ENCODE measurements around the gene FAM163A. TPM values are rescaled to one million over a fixed set of nuclear protein-coding genes. Genes with fewer than 3 reads are reported as not detected.

Gene FAM163A
- total RNA-seq, 1 experiment from 2014 or later = not detected

DNA sequence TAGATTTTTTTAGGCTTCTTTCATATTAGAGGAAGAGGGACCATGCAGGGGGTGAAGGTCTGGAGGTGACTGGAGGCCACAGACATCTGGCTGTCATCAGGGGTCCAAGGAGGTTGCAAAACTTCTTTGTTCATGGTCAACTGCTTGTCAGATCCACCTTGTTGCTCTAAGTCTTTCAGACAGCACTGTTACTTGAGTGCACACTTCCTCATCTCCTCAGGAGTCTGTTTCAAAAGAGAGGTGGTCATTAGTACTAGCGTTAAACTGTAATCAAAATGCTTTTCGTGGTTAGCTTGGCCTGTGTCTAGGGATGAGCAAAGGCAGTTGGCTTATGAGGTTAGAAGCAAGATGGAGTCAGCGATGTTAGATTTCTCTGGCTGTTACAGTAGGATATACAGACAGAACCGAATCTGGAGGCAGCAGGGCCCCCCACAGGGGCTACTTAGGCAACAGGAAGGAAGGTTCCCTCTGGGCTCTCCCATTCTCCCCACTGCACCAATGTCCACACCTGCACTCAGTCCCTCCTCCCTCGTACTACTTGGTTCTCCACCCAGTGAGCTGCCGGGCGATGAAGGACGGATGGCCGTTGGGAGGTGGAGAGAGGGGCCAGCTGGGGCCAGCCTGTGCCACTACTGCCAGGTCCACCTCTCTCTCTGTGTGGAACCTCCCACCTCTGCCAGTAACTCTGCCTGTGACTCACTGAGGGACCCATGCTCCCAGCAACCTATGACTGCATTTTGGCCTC lies 77.3 kb downstream of the FAM163A start:
- ChIA-PET POLR2A (no interaction called here), RAD21 (ENCODE audit: low non-redundant PET in 1 of 2, low total read pairs in 2 of 2, uncharacterized antibody in 2 of 2, unreplicated experiment in 2 of 2) (no interaction called here), CTCF (interaction anchor here (3.5 kb wide), 1 partner anchor 11 kb away, joined by 14 read pairs; no protein-coding TSS in a partner anchor)
- no peaks in the 10 kb centered on the region for H3K36me3 ChIP-seq (ENCODE audit: control insufficient read depth in 1 of 2, insufficient read depth in 2 of 2, low read length in 2 of 2)
- H3K9me3 ChIP-seq (ENCODE audit: control insufficient read depth in 1 of 2, insufficient read depth in 1 of 2, low read depth in 1 of 2, low read length in 2 of 2) = no peaks in the 10 kb centered on the region
- H2AFZ ChIP-seq (ENCODE audit: low read depth, low read length, poor library complexity, severe bottlenecking) = no peak overlapping the region
- no peak overlapping the region for H3K4me2 ChIP-seq (ENCODE audit: low read length)
- no peaks in the 10 kb centered on the region for H4K20me1 ChIP-seq (ENCODE audit: insufficient read depth)
- no peaks in the 10 kb centered on the region for H3K9me2 ChIP-seq (ENCODE audit: insufficient read depth)
- no peak overlapping the region for H3K9ac ChIP-seq (ENCODE audit: low read length)
- H3K79me2 ChIP-seq (ENCODE audit: insufficient read depth, low read length) = no peaks in the 10 kb centered on the region
- no peak for DNase-seq (ENCODE audit: low read depth, low spot score)
- H3K27me3 ChIP-seq (ENCODE audit: insufficient read depth, low read length) = no peaks in the 10 kb centered on the region
- BruUV-seq (replicated peaks) = no TSS peak
- intact Hi-C loops (cut with micrococcal nuclease) = no loop called here
- ATAC-seq = no peak
- H3K4me3 ChIP-seq (replicated peaks in 1 of 2; ENCODE audit: low read depth in 1 of 2, low read length in 2 of 2) = no peak overlapping the region
- H3K27ac ChIP-seq (ENCODE audit: low read depth, low read length) = no peak overlapping the region
- H3K4me1 ChIP-seq (ENCODE audit: control insufficient read depth in 1 of 2, insufficient read depth in 2 of 2, low read length in 2 of 2) = peaks cover 0 to 4% of the 10 kb centered on the region in 2 experiments; a peak in 2 of 4 replicates
- TF ChIP-seq JUND (IDR thresholded peaks at IDR 0.05) = no peak
- no peak for TF ChIP-seq EZH2 (IDR thresholded peaks at IDR 0.05)
- no peak for TF ChIP-seq ATF3 (IDR thresholded peaks at IDR 0.05)
- no peak for TF ChIP-seq EZH2phosphoT487 (IDR thresholded peaks at IDR 0.05; ENCODE audit: borderline replicate concordance)
- no peak for TF ChIP-seq EGR1 (IDR thresholded peaks at IDR 0.05; ENCODE audit: low read depth)
- no peak for TF ChIP-seq ELF1 (IDR thresholded peaks at IDR 0.05; ENCODE audit: borderline replicate concordance, low read depth)
- no peak for TF ChIP-seq FOSL1 (IDR thresholded peaks at IDR 0.05; ENCODE audit: low read depth)
- no peak for TF ChIP-seq CEBPB (IDR thresholded peaks at IDR 0.05; ENCODE audit: low read depth)
- TF ChIP-seq ZFX (IDR thresholded peaks at IDR 0.05) = no peak
- no peak for TF ChIP-seq REST (IDR thresholded peaks at IDR 0.05; ENCODE audit: low read depth)
- no peak for TF ChIP-seq MAX (IDR thresholded peaks at IDR 0.05)
- no peak for TF ChIP-seq CTCF (IDR thresholded peaks at IDR 0.05 in 2 of 3, conservative IDR thresholded peaks at IDR 0.05 in 1 of 3; ENCODE audit: borderline replicate concordance in 1 of 3, insufficient read depth in 1 of 3, low read depth in 2 of 3, low read length in 2 of 3)
- no peak for TF ChIP-seq ZBTB33 (IDR thresholded peaks at IDR 0.05; ENCODE audit: extremely low read depth, insufficient replicate concordance, low read length)
- no peak for TF ChIP-seq POLR2AphosphoS5 (IDR thresholded peaks at IDR 0.05; ENCODE audit: low read depth, low read length)
- no peak for TF ChIP-seq TCF7L2 (IDR thresholded peaks at IDR 0.05; ENCODE audit: borderline replicate concordance, extremely low read depth, insufficient read depth, insufficient read length)
